ENCODE results near the gene ERN1.

The ERN1 gene

GRCh38 chr17:64045176-64045575, 84.8 kb downstream of the ERN1 start:
- TF ChIP-seq EZH2phosphoT487 (IDR thresholded peaks at IDR 0.05; ENCODE audit: low read length) (no peak), CTCF (IDR thresholded peaks at IDR 0.05; ENCODE audit: low read length) (no peak), EZH2 (optimal IDR thresholded peaks at IDR 0.05; ENCODE audit: low read depth, low read length) (no peak)
- Histone ChIP-seq H3K27me3 (replicated peaks; ENCODE audit: insufficient read depth, low read length) (no peaks in the 10 kb centered on the region), H3K9me3 (replicated peaks; ENCODE audit: insufficient read depth, low read length) (no peaks in the 10 kb centered on the region), H3K9me2 (replicated peaks; ENCODE audit: insufficient read depth, low read length) (no peaks in the 10 kb centered on the region), H4K20me1 (ENCODE audit: insufficient read depth, low read length) (no peaks in the 10 kb centered on the region), H3K36me3 (replicated peaks; ENCODE audit: insufficient read depth, low read length) (peaks cover 59% of the 10 kb centered on the region), H3F3A (ENCODE audit: insufficient read depth, low read length) (peaks cover 41% of the 10 kb centered on the region), H3K4me2 (ENCODE audit: low read depth, low read length) (no peak overlapping the region), H3K27ac (ENCODE audit: low read length) (no peak overlapping the region), H3K4me3 (ENCODE audit: low read length) (no peak overlapping the region), H3K79me2 (ENCODE audit: low read length) (peaks cover 85% of the 10 kb centered on the region), H2AFZ (ENCODE audit: low read length) (no peak overlapping the region), H3K4me1 (ENCODE audit: low read length) (no peaks in the 10 kb centered on the region), H3K9ac (ENCODE audit: low read length) (no peak overlapping the region)
- DNase-seq: no peak

- Histone ChIP-seq H3K79me2 (ENCODE audit: low read length) (peaks cover 63% of the 10 kb centered on the region), H3K4me1 (ENCODE audit: low read length) (no peaks in the 10 kb centered on the region), H4K20me1 (ENCODE audit: insufficient read depth, low read length) (no peaks in the 10 kb centered on the region), H3K9ac (ENCODE audit: low read length) (no peak overlapping the region), H3K9me3 (replicated peaks; ENCODE audit: insufficient read depth, low read length) (no peaks in the 10 kb centered on the region), H3K36me3 (replicated peaks; ENCODE audit: insufficient read depth, low read length) (peaks cover 45% of the 10 kb centered on the region), H3K4me2 (ENCODE audit: low read depth, low read length) (no peak overlapping the region), H3K27me3 (replicated peaks; ENCODE audit: insufficient read depth, low read length) (no peaks in the 10 kb centered on the region), H3K4me3 (ENCODE audit: low read length) (no peak overlapping the region), H3K9me2 (replicated peaks; ENCODE audit: insufficient read depth, low read length) (no peaks in the 10 kb centered on the region), H3F3A (ENCODE audit: insufficient read depth, low read length) (peaks cover 53% of the 10 kb centered on the region), H2AFZ (ENCODE audit: low read length) (no peak overlapping the region), H3K27ac (ENCODE audit: low read length) (no peak overlapping the region)
- no peak for TF ChIP-seq CTCF (IDR thresholded peaks at IDR 0.05; ENCODE audit: low read length)
- no peak for TF ChIP-seq EZH2phosphoT487 (IDR thresholded peaks at IDR 0.05; ENCODE audit: low read length)
- no peak for TF ChIP-seq EZH2 (optimal IDR thresholded peaks at IDR 0.05; ENCODE audit: low read depth, low read length)
- no peak for DNase-seq
Observed at GRCh38 chr17:64042700-64043485, 87.1 kb downstream of the ERN1 start.

GRCh38 chr17:64041912-64042311, 88.0 kb downstream of the ERN1 start:
- Histone ChIP-seq H3K4me2 (ENCODE audit: low read depth, low read length) (no peak overlapping the region), H3K79me2 (ENCODE audit: low read length) (peaks cover 59% of the 10 kb centered on the region), H4K20me1 (ENCODE audit: insufficient read depth, low read length) (no peaks in the 10 kb centered on the region), H3K9ac (ENCODE audit: low read length) (no peak overlapping the region), H3F3A (ENCODE audit: insufficient read depth, low read length) (peaks cover 51% of the 10 kb centered on the region), H3K36me3 (replicated peaks; ENCODE audit: insufficient read depth, low read length) (peaks cover 53% of the 10 kb centered on the region), H3K4me1 (ENCODE audit: low read length) (no peaks in the 10 kb centered on the region), H3K4me3 (ENCODE audit: low read length) (no peak overlapping the region), H3K27ac (ENCODE audit: low read length) (no peak overlapping the region), H3K27me3 (replicated peaks; ENCODE audit: insufficient read depth, low read length) (no peaks in the 10 kb centered on the region), H3K9me3 (replicated peaks; ENCODE audit: insufficient read depth, low read length) (no peaks in the 10 kb centered on the region), H2AFZ (ENCODE audit: low read length) (no peak overlapping the region), H3K9me2 (replicated peaks; ENCODE audit: insufficient read depth, low read length) (no peaks in the 10 kb centered on the region)
- TF ChIP-seq EZH2 (optimal IDR thresholded peaks at IDR 0.05; ENCODE audit: low read depth, low read length): no peak
- TF ChIP-seq EZH2phosphoT487 (IDR thresholded peaks at IDR 0.05; ENCODE audit: low read length): no peak
- TF ChIP-seq CTCF (IDR thresholded peaks at IDR 0.05; ENCODE audit: low read length): no peak
- DNase-seq: no peak
